HK-2 (cell line): ENCODE measurements around the gene DNAJB11.

ENCODE experiments used
- DNase-seq: peaks from one replicate; pipeline ENCODE4 v3.0.0-alpha.2; 2018; ENCODE audit not compliant: unreplicated experiment

DNAJB11 gene

GRCh38 chr3:186596568-186597287 is 26.2 kb downstream of the DNAJB11 start:
- peak; percentile 57 for DNase-seq

GRCh38 chr3:186598108-186598784 is 27.7 kb downstream of the DNAJB11 start:
- DNase-seq: peak; percentile 76

GRCh38 chr3:186598794-186599141 is 28.2 kb downstream of the DNAJB11 start:
- DNase-seq: no peak

GRCh38 chr3:186599142-186599784 is 28.7 kb downstream of the DNAJB11 start:
- DNase-seq: no peak

- DNase-seq: no peak
Measured at GRCh38 chr3:186599785-186600166, 29.3 kb downstream of the DNAJB11 start.

- no peak for DNase-seq
Measured at GRCh38 chr3:186600896-186601295, 30.4 kb downstream of the DNAJB11 start.

- no peak for DNase-seq
Measured at GRCh38 chr3:186603159-186603558, 32.6 kb downstream of the DNAJB11 start.

- DNase-seq: no peak
Measured at GRCh38 chr3:186605078-186605477, 34.6 kb downstream of the DNAJB11 start.

- no peak for DNase-seq
Measured at GRCh38 chr3:186605561-186606545, 35.3 kb downstream of the DNAJB11 start.

- DNase-seq: no peak
Measured at GRCh38 chr3:186608624-186609215, 38.2 kb downstream of the DNAJB11 start.

- peak; percentile 35 for DNase-seq
Measured at GRCh38 chr3:186609247-186609868, 38.8 kb downstream of the DNAJB11 start.

- no peak for DNase-seq
Measured at GRCh38 chr3:186612065-186612464, 41.5 kb downstream of the DNAJB11 start.

GRCh38 chr3:186612721-186613636 is 42.5 kb downstream of the DNAJB11 start, which contains the start of gene AHSG:
Gene AHSG, plus strand, starts transcription at chr3:186613060. Its CDS starts 82 bp downstream, at chr3:186613142.
- DNase-seq: no peak

GRCh38 chr3:186613637-186614265 is 43.2 kb downstream of the DNAJB11 start:
- DNase-seq: no peak

- no peak for DNase-seq
Measured at GRCh38 chr3:186614266-186614596, 43.7 kb downstream of the DNAJB11 start.

GRCh38 chr3:186614597-186615483 is 44.3 kb downstream of the DNAJB11 start:
- DNase-seq: peak; percentile 84

GRCh38 chr3:186616299-186616617 is 45.7 kb downstream of the DNAJB11 start:
- no peak for DNase-seq
